Activated CD4-positive, alpha-beta T cell treated with anti-CD3 and anti-CD28 coated beads, Interleukin-2, amount 10 ng/mL, durations not matched to agents 7 days and 5 days (primary cell): ENCODE results near the gene LRRC25. TPM values are rescaled to one million over a fixed set of nuclear protein-coding genes. Genes with fewer than 3 reads are reported as not detected.
A peak's percentile ranks its signal among the peaks of the same experiment; 100 is the strongest.
"Not testable (repeated sequence)": the region's sequence is repeated elsewhere in the genome, so short reads cannot be mapped to it uniquely, and the experiment has no call there.

Experiments
- CTCF ChIA-PET: fragments of 350-600 bp; sonication (Branson Sonifier 250); formaldehyde crosslinking; loops from one replicate; lab custom pipeline; 2021; ENCODE audit warnings: antibody characterized with exemption; lab: Charles Lee
- POLR2A ChIA-PET: fragments of 350-600 bp; sonication (Branson Sonifier 250); formaldehyde crosslinking; loops from one replicate; lab custom pipeline; 2021; ENCODE audit warnings: antibody characterized with exemption; lab: Charles Lee
- DNase-seq: peaks from one replicate; pipeline ENCODE4 v3.0.0-alpha.2; 2020
- H3K27ac Mint-ChIP-seq: one replicate; pipeline ENCODE4 v1.8.0; 2021; ENCODE audit warnings: mild to moderate bottlenecking, moderate library complexity, mixed read lengths
- H3K27me3 Mint-ChIP-seq: one replicate; pipeline ENCODE4 v1.8.0; 2021; ENCODE audit warnings: mixed read lengths
- H3K36me3 Mint-ChIP-seq: one replicate; pipeline ENCODE4 v1.8.0; 2021; ENCODE audit warnings: low read depth, mixed read lengths
- H3K4me1 Mint-ChIP-seq: one replicate; pipeline ENCODE4 v1.8.0; 2021; ENCODE audit warnings: mixed read lengths
- H3K4me3 Mint-ChIP-seq: one replicate; pipeline ENCODE4 v1.8.0; 2021; ENCODE audit warnings: mild to moderate bottlenecking, moderate library complexity, mixed read lengths
- H3K9me3 Mint-ChIP-seq: one replicate; pipeline ENCODE4 v1.8.0; 2021; ENCODE audit warnings: mixed read lengths
- total RNA-seq, 2 experiments: library from RNA; stranded (reverse); gene quantifications; one replicate each; pipeline ENCODE4 v1.2.3, GENCODE V29; 2021

LRRC25 gene
- total RNA-seq, 2 experiments from 2014 or later: not detected

DNA sequence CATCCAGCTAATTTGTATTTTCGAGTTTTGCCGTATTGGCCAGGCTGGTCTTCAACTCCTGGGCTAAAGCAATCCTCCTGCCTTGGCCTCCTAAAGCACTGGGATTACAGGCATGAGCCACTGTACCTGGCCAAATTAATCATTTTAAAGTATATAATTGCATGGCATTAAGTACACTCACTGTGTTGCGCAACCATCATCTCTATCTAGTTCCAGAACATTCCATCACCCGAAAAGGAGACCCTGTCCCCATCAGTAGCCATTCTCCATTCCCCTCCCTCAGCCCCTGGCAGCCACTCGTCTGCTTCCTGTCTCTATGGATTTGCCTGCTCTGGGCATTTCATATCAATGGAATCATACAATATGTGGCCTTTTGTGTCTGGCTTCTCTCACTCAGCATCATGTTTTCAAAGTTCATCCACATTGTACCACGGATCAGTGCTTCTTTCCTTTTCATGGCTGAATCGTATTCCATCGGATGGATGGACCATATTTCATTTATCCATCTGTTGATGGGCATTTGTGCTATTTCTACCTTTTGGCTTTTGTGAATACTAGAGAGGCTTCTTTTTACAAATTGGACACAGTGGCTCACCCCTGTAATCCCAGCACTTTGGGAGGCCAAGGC, 43.9 kb downstream of the LRRC25 start:
- no peaks in the 10 kb centered on the region for H3K9me3 Mint-ChIP-seq
- DNase-seq: no peak
- H3K27ac Mint-ChIP-seq: no peak overlapping the region
- ChIA-PET CTCF (interaction anchor here (1.2 kb wide), 1 partner anchor 74 kb away, joined by 5 read pairs; no protein-coding TSS in a partner anchor), POLR2A (no interaction called here)
- peaks cover 23% of the 10 kb centered on the region for H3K36me3 Mint-ChIP-seq
- H3K4me1 Mint-ChIP-seq: no peaks in the 10 kb centered on the region
- H3K4me3 Mint-ChIP-seq: no peak overlapping the region
- H3K27me3 Mint-ChIP-seq: no peaks in the 10 kb centered on the region

DNA sequence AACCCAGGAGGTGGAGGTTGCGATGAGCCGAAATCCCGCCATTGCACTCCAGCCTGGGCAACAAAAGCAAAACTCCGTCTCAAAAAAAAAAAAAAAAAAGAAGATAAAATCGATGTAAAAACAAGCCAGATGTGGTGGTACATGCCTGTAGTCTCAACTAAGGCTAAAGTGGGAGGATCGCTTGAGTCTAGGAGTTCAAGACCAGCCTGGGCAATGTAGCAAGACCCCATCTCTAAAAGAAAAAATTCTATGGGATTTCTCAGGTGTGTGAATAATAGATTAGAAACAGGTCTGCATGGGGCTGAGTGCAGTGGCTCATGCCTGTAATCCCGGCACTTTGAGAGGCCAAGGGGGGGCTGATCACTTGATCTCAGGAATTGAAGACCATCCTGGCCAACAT, 45.9 kb downstream of the LRRC25 start:
- Mint-ChIP-seq H3K4me3 (no peak overlapping the region), H3K27me3 (no peaks in the 10 kb centered on the region), H3K27ac (no peak overlapping the region), H3K9me3 (no peaks in the 10 kb centered on the region), H3K36me3 (peaks cover 9% of the 10 kb centered on the region), H3K4me1 (peaks cover 1% of the 10 kb centered on the region)
- ChIA-PET CTCF (interaction anchor here (0.9 kb wide), 1 partner anchor 73 kb away, joined by 4 read pairs; no protein-coding TSS in a partner anchor), POLR2A (no interaction called here)
- DNase-seq: no peak

DNA sequence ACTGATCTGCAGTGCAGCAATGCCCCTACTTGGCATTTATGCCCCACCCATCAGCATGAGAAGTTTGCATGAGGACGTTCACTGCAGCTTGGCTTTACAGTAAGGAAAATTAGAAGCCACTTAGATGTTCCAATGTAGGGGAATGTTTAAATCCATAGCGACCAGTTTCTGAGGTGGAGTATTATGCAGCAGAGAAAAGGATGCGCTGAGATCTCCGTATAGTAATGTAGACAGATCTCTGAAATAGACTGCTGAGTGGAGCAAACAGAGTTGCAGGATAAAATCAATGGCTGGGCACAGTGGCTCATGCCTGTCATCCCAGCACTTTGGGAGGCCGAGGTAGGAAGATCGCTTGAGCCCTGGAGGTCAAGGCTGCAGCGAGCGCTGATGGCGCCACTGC, 46.9 kb downstream of the LRRC25 start:
- Mint-ChIP-seq H3K4me3 (no peak overlapping the region), H3K36me3 (peaks cover 5% of the 10 kb centered on the region), H3K4me1 (peaks cover 8% of the 10 kb centered on the region), H3K9me3 (no peaks in the 10 kb centered on the region), H3K27me3 (no peaks in the 10 kb centered on the region), H3K27ac (no peak overlapping the region)
- DNase-seq: no peak
- ChIA-PET POLR2A (no interaction called here), CTCF (interaction anchor here (0.7 to 1.0 kb wide), 4 partner anchors 9 to 72 kb away, joined by 3 to 9 read pairs (median 4); no protein-coding TSS in a partner anchor)

DNA sequence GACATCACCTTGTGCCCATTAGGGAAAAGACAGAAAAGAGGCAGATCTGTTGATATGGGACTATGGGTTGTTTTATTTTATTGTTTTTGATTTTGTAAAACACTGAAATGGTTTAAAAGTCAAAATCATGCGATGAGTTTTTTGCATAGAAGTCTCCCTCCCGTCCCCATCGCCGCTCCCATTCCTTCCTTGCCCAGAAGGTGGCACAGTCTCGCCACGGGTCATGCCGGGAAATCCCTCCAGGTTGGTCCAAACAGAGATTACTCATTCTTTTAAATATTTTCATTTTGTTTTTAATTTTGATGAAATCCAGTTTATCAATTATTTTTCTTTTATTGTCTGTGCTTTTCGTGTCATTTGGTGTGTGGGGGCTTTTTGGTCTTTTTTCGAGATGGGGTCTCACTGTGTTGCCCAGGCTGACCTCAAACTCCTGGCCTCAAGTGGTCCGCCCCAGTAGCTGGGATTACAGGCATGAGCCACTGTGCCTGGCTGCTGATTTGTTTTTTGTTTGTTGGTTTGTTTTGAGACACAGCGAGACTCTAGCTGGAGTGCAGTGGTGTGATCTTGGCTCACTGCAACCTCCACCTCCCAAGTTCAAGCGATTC, 47.8 kb downstream of the LRRC25 start:
- Mint-ChIP-seq H3K27me3 (no peaks in the 10 kb centered on the region), H3K9me3 (no peaks in the 10 kb centered on the region), H3K36me3 (peaks cover 7% of the 10 kb centered on the region), H3K4me3 (no peak overlapping the region), H3K4me1 (peaks cover 8% of the 10 kb centered on the region), H3K27ac (no peak overlapping the region)
- ChIA-PET CTCF (interaction anchor here (0.7 to 1.3 kb wide), 3 partner anchors 10 to 70 kb away, joined by 3 to 9 read pairs (median 3); no protein-coding TSS in a partner anchor), POLR2A (interaction anchor here (0.6 kb wide), 2 partner anchors 71 to 80 kb away, joined by 3 to 6 read pairs; no protein-coding TSS in a partner anchor)
- peak; percentile 32 for DNase-seq

DNA sequence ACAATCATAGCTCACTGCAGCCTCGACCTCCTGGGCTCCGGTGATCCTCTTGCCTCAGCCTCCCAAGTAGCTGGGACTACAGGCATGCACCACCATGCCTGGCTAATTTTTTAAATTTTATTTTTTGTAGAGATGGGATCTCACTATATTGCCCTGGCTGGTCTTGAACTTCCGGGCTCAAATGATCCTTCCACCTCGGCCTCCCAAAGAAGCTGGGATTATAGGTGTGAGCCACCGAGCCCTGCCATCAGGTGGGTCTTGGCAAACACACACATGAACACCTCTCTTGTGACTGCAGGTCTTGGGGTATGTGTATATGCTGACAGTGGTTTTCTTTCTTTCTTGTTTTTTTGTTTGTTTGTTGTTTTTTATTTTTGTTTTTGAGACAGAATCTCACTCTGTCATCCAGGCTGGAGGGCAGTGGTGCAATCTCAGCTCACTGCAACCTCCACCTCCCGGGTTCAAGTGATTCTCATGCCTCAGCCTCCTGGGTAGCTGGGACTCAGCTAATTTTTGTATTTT, 48.5 kb downstream of the LRRC25 start:
- DNase-seq, H3K27ac Mint-ChIP-seq, H3K4me3 Mint-ChIP-seq, H3K9me3 Mint-ChIP-seq, H3K4me1 Mint-ChIP-seq, H3K36me3 Mint-ChIP-seq, H3K27me3 Mint-ChIP-seq: not testable (repeated sequence)
- CTCF ChIA-PET: interaction anchor here (1.3 kb wide), 1 partner anchor 69 kb away, joined by 3 read pairs; no protein-coding TSS in a partner anchor
- POLR2A ChIA-PET: interaction anchor here (0.6 kb wide), 1 partner anchor 79 kb away, joined by 6 read pairs; no protein-coding TSS in a partner anchor

DNA sequence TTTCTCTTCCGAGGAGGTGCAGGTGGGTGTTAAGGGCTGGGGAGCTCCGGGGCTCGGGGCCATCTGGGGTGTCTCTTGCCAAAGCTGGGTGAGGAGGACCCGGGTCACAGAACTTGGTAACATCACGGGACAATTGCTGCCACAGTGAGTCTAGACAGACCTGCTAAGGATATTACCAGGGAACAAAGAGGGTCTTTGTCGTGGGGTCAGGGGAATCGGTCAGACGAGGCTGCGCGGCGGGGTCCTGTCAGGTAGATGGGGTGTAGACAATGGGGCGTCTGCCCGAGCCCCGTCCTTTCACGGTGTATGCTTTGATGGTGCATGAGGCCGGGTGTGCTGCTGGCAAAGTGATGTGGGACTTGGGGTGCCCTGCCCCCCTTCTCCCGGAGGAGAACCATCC, 49.3 kb downstream of the LRRC25 start:
- H3K27me3 Mint-ChIP-seq: no peaks in the 10 kb centered on the region

DNA sequence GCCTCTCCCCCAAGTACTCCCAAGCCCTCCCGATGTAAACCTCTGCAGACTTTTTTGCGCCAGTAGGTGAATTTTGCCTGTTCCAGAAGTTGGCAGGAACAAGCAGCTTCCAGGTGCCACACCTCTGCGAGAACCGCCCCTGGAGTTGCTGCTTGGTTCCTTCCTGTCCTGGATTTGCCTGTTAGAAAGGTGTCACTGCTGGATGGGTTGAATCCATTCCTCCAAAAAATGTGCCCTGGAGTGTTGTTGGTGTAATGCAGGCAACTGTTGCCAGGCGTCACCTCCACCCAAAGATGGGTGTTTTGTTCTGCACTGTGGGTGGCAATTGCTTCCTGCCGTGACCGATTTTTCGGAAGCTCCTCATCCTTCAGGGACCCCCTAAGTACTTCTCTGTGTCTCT, 51.3 kb downstream of the LRRC25 start:
- no peak overlapping the region for H3K27ac Mint-ChIP-seq
- ChIA-PET POLR2A (no interaction called here), CTCF (interaction anchor here (1.6 kb wide), 1 partner anchor 14 kb away, joined by 6 read pairs; no protein-coding TSS in a partner anchor)
- DNase-seq: no peak
- no peaks in the 10 kb centered on the region for H3K27me3 Mint-ChIP-seq
- H3K9me3 Mint-ChIP-seq: no peaks in the 10 kb centered on the region
- H3K4me3 Mint-ChIP-seq: no peak overlapping the region
- H3K36me3 Mint-ChIP-seq: peaks cover 12% of the 10 kb centered on the region
- H3K4me1 Mint-ChIP-seq: peaks cover 20% of the 10 kb centered on the region

More for the DNA sequence above, 49.3 kb downstream of the LRRC25 start:
- H3K27ac Mint-ChIP-seq: no peak overlapping the region
- DNase-seq: no peak
- ChIA-PET CTCF (no interaction called here), POLR2A (no interaction called here)
- H3K36me3 Mint-ChIP-seq: peaks cover 10% of the 10 kb centered on the region
- peaks cover 8% of the 10 kb centered on the region for H3K4me1 Mint-ChIP-seq
- H3K9me3 Mint-ChIP-seq: no peaks in the 10 kb centered on the region
- H3K4me3 Mint-ChIP-seq: no peak overlapping the region

DNA sequence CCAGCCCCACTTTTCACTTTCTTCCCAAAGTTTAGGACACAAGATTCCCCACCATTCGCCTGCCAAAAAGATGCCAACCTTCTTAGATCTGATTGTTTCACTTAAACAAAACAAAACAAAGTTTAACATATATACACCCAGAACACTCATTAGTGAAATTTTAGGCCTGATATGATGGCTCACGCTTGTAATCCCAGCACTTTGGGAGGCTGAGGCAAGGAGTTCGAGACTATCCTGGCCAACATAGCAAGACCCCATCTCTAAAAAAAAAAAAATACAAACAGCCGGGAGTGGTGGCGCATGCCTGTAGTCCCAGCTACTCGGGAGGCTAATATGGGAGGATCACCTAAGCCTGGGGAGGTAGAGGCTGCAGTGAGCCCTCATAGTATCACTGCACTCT, 52.1 kb downstream of the LRRC25 start:
- Mint-ChIP-seq H3K27ac (no peak overlapping the region), H3K9me3 (no peaks in the 10 kb centered on the region), H3K4me1 (peaks cover 20% of the 10 kb centered on the region), H3K36me3 (peaks cover 9% of the 10 kb centered on the region), H3K27me3 (no peaks in the 10 kb centered on the region), H3K4me3 (no peak overlapping the region)
- POLR2A ChIA-PET: no interaction called here
- CTCF ChIA-PET: no interaction called here
- DNase-seq: no peak

DNA sequence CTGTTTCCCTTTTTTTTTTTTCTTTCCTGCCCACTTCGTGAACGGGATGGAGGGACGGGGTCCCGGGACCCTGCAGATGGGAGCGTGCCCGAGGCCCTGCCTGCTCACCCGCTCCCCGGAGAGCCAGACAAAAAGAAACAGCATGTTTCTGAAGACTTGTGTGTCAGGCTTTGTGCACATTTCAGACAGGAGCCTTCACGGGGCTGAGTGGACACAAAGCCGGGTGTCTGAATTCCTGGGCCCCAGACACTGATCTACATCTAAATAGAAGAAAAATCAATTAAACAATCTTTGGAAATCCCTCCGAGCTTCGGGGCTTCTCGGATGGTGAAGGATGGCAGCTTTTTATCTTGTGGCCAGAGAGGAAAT, 52.9 kb downstream of the LRRC25 start:
- H3K9me3 Mint-ChIP-seq: no peaks in the 10 kb centered on the region
- H3K4me1 Mint-ChIP-seq: peaks cover 26% of the 10 kb centered on the region
- POLR2A ChIA-PET: no interaction called here
- peaks cover 7% of the 10 kb centered on the region for H3K36me3 Mint-ChIP-seq
- H3K4me3 Mint-ChIP-seq: no peak overlapping the region
- H3K27me3 Mint-ChIP-seq: no peaks in the 10 kb centered on the region
- no peak for DNase-seq
- no peak overlapping the region for H3K27ac Mint-ChIP-seq
- CTCF ChIA-PET: interaction anchor here (0.6 kb wide), 1 partner anchor 449 kb away, joined by 6 read pairs; no protein-coding TSS in a partner anchor

DNA sequence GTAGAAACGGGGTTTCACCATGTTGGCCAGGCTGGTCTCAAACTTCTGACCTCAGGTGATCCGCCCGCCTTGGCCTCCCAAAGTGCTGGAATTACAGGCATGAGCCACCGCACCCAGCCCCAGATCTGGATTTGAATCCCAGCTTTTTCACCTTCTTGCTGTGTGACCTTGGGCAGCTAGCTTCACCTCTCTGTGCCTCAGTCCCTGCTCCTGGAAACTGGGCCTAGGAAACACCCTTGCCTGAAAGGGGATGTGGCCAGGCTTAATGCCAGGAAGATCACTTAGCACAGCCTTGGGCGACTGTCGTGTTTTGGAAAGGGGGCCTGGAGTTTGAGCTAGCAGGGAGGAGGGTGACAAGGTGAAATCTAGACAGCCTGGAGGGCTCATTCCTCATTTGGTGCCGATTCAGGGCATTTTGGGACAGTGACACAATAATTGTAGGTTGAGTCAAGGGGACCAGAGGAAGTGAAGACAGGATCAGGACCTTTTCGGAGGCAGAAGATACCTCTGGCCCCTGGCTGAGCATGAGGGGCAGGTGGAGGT, 55.3 kb downstream of the LRRC25 start:
- POLR2A ChIA-PET: interaction anchor here (0.6 kb wide), 1 partner anchor 63 kb away, joined by 5 read pairs; no protein-coding TSS in a partner anchor
- Mint-ChIP-seq H3K36me3 (peaks cover 7% of the 10 kb centered on the region), H3K4me1 (peaks cover 29% of the 10 kb centered on the region), H3K4me3 (peak overlapping the region; percentile 82), H3K27me3 (no peaks in the 10 kb centered on the region), H3K27ac (peak overlapping the region; percentile 20), H3K9me3 (no peaks in the 10 kb centered on the region)
- CTCF ChIA-PET: interaction anchor here (0.6 to 2.9 kb wide), 8 partner anchors 9 to 132 kb away, joined by 3 to 14 read pairs (median 4); partner anchors contain the start of gene SSBP4
- no peak for DNase-seq
